COLO668 (cell line): ENCODE data around the gene SMIM44.
"Not testable (repeated sequence)": the region's sequence is repeated elsewhere in the genome, so short reads cannot be mapped to it uniquely, and the experiment has no call there.

Experiments used
- DNase-seq: peaks from one replicate; lab custom pipeline; 2025; ENCODE audit not compliant: unreplicated experiment; lab: John Stamatoyannopoulos, UW

Gene SMIM44

DNA sequence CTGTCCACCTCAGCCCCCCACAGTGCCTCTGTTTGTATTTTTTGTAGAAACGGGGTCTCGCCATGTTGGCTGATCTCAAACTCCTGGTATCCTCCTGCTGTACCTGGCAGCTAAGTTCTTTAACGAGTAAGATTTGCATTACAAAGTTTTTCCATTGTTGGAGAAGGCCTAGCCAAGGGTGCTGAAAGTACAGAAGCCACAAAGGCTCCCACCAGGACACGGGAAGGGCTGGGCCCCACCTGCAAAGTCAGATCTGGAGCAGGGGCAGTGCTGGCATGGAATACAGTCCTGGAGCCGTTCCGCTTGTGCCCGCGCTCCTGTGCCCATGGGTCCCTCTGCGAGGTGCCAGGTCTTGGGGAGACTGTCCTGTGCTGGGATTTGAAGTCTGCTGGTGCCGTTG lies 35.0 kb upstream of the SMIM44 start:
- DNase-seq = no peak

DNA sequence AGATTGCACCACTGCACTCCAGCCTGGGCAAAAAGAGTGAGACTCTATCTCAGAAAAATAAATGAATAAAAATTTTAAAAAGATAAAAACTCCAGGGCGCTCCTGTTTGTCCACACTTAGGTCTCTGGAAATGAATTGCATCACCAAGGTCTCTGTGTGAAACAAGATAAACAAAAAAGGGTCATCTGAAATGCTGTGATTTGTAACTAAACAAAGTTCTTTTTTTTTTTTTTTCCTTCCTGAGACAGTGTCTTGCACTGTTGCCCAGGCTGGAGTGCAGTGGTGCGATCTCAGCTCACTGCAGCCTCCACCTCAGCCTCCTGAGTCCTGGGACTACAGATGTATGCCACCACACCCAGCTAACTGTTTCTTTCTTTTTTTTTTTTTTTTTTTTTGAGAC lies 34.4 kb upstream of the SMIM44 start:
- DNase-seq = no peak

- peak; percentile 96 for DNase-seq
Measured at GRCh38 chr19:3516675-3517207, 33.5 kb upstream of the SMIM44 start.

GRCh38 chr19:3515891-3516422 lies 32.7 kb upstream of the SMIM44 start:
- peak; percentile 30 for DNase-seq

- DNase-seq = no peak
Measured at GRCh38 chr19:3514930-3515329, 31.7 kb upstream of the SMIM44 start.

GRCh38 chr19:3513229-3514140 lies 30.2 kb upstream of the SMIM44 start:
- no peak for DNase-seq

DNA sequence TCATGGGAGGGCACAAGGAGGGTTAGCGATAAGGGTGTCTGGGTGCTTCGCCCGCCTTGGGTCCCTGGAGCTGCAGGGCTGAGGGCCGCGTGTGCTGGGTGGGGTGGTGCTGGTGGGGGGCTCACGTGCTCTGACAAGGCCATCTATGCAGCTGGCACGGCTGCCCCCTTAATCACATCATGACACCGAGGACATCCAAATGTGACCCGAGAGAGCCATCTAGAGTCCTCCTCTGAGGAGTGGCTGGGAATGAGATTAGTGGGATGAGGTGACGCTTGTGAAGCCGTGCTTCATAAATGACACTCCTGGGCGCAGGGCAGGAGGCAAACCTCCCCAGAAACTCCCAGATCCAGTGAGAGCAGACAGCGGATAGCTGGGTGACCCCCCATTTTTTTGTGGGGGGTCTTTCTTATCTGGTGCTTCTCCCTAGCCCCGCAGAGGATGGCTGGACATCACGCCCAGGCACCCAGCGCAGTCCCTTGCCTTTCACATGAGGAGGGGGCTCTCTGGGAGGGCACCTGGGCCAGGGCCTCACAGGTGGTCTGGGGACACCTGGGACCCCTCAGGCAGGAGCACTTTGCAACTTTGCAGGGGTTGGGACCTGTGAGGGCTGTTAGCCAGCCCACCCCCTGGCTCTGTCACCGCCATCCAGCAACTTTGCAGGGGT lies 29.5 kb upstream of the SMIM44 start:
- no peak for DNase-seq

DNA sequence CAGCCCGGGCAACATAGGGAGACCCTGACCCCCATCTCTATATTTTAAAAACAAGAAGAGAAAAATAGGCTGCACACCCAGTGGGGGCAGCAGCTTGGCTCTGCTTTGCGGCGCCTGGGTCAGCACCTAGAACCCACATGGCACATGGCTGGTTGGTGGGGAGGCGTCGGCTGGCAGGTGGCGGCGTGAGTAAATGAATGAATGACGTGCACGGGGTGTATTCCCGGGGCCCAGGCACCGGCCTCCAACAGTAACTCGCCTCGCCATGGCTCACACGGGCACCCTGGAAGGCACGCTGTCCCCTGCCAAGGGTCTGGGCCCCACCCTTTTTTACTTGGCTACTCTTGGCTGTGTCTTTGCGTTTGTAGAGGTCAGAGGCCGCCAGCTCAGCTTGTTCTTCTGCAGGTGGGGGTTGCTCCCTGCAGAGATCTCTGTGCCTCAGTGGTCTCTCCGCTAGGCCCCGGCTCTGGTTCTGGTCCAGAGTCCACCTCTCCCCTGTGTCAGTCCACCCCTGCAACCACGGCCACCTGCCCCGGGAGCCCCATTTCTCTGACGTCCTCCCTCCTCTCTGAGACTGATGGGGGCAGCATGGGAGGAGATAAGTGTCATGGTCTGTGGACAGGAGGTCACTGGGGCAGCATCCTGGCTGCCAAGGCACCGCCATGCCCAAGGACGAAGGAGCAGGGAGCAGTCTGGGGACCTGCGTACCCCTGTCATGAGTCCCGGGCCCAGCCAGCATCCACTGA lies 28.4 kb upstream of the SMIM44 start:
- no peak for DNase-seq

- no peak for DNase-seq
Measured at GRCh38 chr19:3510727-3511126, 27.5 kb upstream of the SMIM44 start.

DNA sequence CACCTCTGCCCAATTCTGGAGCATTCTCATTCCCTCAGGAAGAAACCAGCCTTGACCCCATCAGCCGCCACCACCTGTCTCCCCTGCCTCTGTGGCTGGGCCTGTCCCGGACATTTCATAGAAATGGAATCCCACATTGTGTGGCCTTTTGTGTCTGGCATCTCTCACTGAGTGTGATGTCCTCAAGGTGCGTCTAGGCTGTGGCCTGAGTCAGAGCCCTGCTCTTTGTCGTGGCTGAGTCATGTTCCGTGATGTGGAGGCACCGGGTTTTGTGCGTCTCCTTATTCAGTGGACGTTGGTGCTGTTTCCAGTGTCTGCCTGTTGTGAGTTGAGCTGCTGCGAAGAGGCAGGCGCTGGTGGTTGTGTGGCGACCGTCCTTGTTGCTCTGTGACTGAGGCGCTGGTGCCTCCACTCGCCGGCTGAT lies 26.3 kb upstream of the SMIM44 start:
- no peak for DNase-seq

DNA sequence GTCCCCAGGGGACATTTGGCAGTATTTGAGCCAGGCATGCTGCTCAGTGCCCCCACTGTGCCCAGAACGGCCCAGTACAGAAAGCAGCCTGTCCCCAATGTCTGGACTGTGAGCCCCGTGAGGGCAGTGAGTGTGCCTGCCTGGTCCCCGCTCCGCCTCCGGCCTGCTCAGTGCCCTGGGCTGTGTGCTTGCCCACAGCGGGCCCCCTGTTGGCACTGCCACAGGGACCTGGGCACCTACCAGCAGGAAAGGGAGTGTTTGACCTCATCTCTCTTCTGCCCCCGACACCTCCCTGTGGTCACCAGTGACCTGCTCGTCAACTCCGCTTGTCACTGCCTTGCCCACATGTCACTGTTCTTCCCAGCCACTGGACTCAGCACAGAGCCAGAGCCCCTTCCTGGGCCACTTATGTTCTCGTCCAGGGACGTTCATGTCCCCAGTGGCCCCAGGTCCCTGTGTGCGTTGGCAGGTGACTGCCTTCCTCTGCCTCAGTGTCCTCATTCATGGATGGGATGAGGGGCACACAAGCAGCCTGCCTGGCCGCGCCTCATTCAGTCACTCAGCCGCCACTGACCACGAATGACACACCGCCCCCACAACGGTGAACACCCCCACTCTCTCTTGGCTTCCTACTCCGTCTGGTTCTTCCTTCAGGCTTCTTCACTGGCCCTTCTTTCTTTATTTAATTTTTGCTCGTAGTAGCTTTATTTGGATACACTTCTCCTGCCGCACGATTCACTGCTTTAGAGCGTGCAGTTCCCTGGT lies 25.7 kb upstream of the SMIM44 start:
- no peak for DNase-seq

DNA sequence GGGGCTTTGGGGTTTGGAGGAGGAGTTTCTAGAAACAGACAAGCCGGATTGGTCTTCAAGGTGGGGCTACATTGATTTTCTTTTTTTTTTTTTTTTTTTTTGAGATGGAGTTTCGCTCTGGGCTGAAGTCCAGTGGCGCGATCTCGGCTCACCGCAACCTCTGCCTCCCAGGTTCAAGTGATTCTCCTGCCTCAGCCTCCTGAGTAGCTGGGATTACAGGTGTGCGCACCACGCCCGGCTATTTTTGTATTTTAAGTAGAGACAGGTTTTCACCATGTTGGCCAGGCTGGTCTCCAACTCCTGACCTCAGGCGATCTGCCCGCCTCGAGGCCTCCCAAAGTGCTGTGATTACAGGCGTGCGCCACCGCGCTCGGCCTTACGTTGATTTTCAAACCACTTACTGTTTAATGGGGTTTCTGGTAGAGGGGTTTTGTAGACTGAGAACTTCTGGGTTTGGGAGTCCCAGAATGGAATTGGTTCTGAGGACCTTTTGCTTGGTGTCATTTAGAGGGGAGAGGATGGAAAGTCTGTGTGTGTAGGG lies 24.9 kb upstream of the SMIM44 start:
- DNase-seq = not testable (repeated sequence)

GRCh38 chr19:3507371-3508120 lies 24.3 kb upstream of the SMIM44 start:
- DNase-seq = peak; percentile 52

DNA sequence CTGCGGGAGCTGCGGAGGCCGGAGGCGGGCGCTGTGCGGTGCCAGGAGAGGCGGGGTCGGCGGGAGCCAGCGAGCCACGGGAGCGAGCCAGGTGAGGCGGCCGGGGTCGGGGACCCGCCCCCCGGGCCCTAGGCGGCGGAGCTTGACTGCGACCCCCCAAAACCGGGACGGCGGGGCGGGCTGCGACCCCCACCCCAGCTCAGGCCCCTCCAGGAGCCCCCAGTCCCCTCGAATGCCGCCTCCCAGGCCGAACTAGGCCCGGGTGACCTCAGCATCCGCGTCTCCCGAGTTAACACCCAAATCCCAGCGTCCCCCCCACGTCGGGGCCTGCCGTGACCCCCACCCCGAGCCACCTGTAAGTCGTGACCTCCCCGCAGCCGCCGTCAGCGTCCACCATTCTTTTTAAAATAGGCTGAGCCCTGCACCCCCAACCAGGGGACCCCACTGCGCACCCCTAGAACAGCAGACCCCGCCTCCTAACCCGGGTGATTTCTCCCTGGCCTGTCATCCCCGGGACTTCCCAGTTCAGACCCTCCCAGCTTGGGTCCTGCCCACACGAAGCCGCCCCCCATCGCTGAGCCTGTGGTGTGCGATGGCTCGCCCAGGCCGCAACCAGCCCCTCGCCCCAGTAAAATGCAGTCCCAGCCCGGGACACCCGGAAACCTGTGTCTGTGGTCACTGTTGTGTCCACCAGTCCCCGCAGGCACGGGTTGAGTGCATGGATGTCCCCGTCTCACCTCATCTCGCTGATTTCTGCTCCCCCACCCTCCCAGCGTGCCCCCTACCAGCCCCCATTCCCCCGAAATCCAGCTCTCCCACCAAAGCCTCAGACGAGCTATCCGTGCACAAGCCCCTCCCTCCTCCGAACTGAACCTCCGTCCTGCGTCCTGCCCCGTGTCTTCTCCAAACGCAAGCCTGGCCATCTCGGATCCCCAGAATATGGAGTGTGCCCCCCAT lies 23.4 kb upstream of the SMIM44 start:
- peak; percentile 27 for DNase-seq

GRCh38 chr19:3505598-3506383 lies 22.6 kb upstream of the SMIM44 start, which contains the start of gene FZR1:
TSS of gene FZR1 (plus strand) at chr19:3506311. CDS start at chr19:3522990, 16,679 bp downstream.
- DNase-seq = peak; percentile 99

GRCh38 chr19:3504735-3505134 lies 21.5 kb upstream of the SMIM44 start:
- no peak for DNase-seq

DNA sequence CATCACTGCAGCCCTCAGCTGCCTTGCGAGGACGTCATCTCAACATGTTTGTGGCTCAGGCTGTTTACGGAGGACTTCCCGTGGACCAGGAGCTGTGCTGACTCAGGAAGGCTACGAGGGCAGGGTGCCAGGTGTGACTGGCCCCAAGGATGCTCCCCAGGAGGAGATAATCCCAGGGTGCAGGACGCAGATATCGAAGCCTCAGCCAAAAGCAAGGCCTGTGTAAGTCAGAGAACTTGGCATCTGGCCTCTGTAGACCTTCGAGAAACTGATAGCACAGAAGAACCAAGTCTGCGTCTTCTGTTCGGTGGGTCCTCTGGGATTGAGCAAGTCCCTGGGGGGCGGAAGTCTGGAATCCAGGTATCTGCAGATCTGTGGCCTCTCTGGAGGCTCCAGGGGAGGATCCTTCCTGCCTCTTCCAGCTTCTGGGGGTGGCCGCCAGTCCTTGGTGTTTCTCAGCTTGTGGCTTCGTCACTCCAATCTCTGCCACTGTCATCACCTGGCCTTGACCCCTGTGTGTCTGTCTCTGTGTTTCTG lies 19.9 kb upstream of the SMIM44 start:
- peak; percentile 18 for DNase-seq
